ENCODE results near the gene TSNAX.

The TSNAX gene

GRCh38 chr1:231508497-231508896 is 20.0 kb upstream of the TSNAX start:
- Histone ChIP-seq H2AFZ (ENCODE audit: low read length) (no peak overlapping the region), H4K20me1 (ENCODE audit: insufficient read depth, low read length, poor library complexity, severe bottlenecking) (no peaks in the 10 kb centered on the region), H3K9me2 (replicated peaks; ENCODE audit: low read depth, low read length) (no peaks in the 10 kb centered on the region), H3K9ac (ENCODE audit: low read depth, low read length, poor library complexity, severe bottlenecking) (no peak overlapping the region), H3F3A (ENCODE audit: low read depth) (no peaks in the 10 kb centered on the region), H3K4me3 (ENCODE audit: low read length, poor library complexity, severe bottlenecking) (no peak overlapping the region), H3K27me3 (ENCODE audit: insufficient read depth, low read length, poor library complexity, severe bottlenecking) (no peaks in the 10 kb centered on the region), H3K36me3 (ENCODE audit: insufficient read depth, low read length) (no peaks in the 10 kb centered on the region), H3K4me2 (ENCODE audit: low read depth, low read length, poor library complexity, severe bottlenecking) (no peak overlapping the region), H3K9me3 (ENCODE audit: insufficient read depth, low read depth, low read length) (no peaks in the 10 kb centered on the region), H3K79me2 (ENCODE audit: insufficient read depth, low read length) (no peaks in the 10 kb centered on the region), H3K4me1 (ENCODE audit: insufficient read depth, low read length, poor library complexity, severe bottlenecking) (no peaks in the 10 kb centered on the region)
- TF ChIP-seq CTCF (conservative IDR thresholded peaks at IDR 0.05; ENCODE audit: low read length) (no peak), EZH2phosphoT487 (IDR thresholded peaks at IDR 0.05; ENCODE audit: borderline replicate concordance) (no peak)

GRCh38 chr1:231508941-231509340 is 19.5 kb upstream of the TSNAX start:
- Histone ChIP-seq H3K36me3 (ENCODE audit: insufficient read depth, low read length) (no peaks in the 10 kb centered on the region), H2AFZ (ENCODE audit: low read length) (no peak overlapping the region), H3K4me3 (ENCODE audit: low read length, poor library complexity, severe bottlenecking) (no peak overlapping the region), H3K9ac (ENCODE audit: low read depth, low read length, poor library complexity, severe bottlenecking) (no peak overlapping the region), H3K27me3 (ENCODE audit: insufficient read depth, low read length, poor library complexity, severe bottlenecking) (no peaks in the 10 kb centered on the region), H3F3A (ENCODE audit: low read depth) (no peaks in the 10 kb centered on the region), H3K4me1 (ENCODE audit: insufficient read depth, low read length, poor library complexity, severe bottlenecking) (no peaks in the 10 kb centered on the region), H3K9me3 (ENCODE audit: insufficient read depth, low read depth, low read length) (no peaks in the 10 kb centered on the region), H4K20me1 (ENCODE audit: insufficient read depth, low read length, poor library complexity, severe bottlenecking) (no peaks in the 10 kb centered on the region), H3K4me2 (ENCODE audit: low read depth, low read length, poor library complexity, severe bottlenecking) (no peak overlapping the region), H3K9me2 (replicated peaks; ENCODE audit: low read depth, low read length) (no peaks in the 10 kb centered on the region), H3K79me2 (ENCODE audit: insufficient read depth, low read length) (no peaks in the 10 kb centered on the region)
- no peak for TF ChIP-seq EZH2phosphoT487 (IDR thresholded peaks at IDR 0.05; ENCODE audit: borderline replicate concordance)
- no peak for TF ChIP-seq CTCF (conservative IDR thresholded peaks at IDR 0.05; ENCODE audit: low read length)

GRCh38 chr1:231512147-231512698 is 16.2 kb upstream of the TSNAX start:
- TF ChIP-seq EZH2phosphoT487 (IDR thresholded peaks at IDR 0.05; ENCODE audit: borderline replicate concordance) (no peak), CTCF (conservative IDR thresholded peaks at IDR 0.05; ENCODE audit: low read length) (no peak)
- H3K79me2 ChIP-seq (ENCODE audit: insufficient read depth, low read length), result no peaks in the 10 kb centered on the region
- no peak overlapping the region for H3K4me3 ChIP-seq (ENCODE audit: low read length, poor library complexity, severe bottlenecking)
- H3K4me1 ChIP-seq (ENCODE audit: insufficient read depth, low read length, poor library complexity, severe bottlenecking), result no peaks in the 10 kb centered on the region
- H3F3A ChIP-seq (ENCODE audit: low read depth), result no peaks in the 10 kb centered on the region
- H3K4me2 ChIP-seq (ENCODE audit: low read depth, low read length, poor library complexity, severe bottlenecking), result no peak overlapping the region
- H3K27me3 ChIP-seq (ENCODE audit: insufficient read depth, low read length, poor library complexity, severe bottlenecking), result no peaks in the 10 kb centered on the region
- H3K36me3 ChIP-seq (ENCODE audit: insufficient read depth, low read length), result no peaks in the 10 kb centered on the region
- H4K20me1 ChIP-seq (ENCODE audit: insufficient read depth, low read length, poor library complexity, severe bottlenecking), result no peaks in the 10 kb centered on the region
- no peaks in the 10 kb centered on the region for H3K9me2 ChIP-seq (replicated peaks; ENCODE audit: low read depth, low read length)
- H3K9me3 ChIP-seq (ENCODE audit: insufficient read depth, low read depth, low read length), result no peaks in the 10 kb centered on the region
- H2AFZ ChIP-seq (ENCODE audit: low read length), result no peak overlapping the region
- no peak overlapping the region for H3K9ac ChIP-seq (ENCODE audit: low read depth, low read length, poor library complexity, severe bottlenecking)
